ENCODE results near the gene TRAF3.

TRAF3 gene

GRCh38 chr14:102900631-102901571, 123.7 kb downstream of the TRAF3 start:
- H3K4me3 ChIP-seq (ENCODE audit: low read depth, low read length): no peak overlapping the region
- no peak for TF ChIP-seq CTCF (IDR thresholded peaks at IDR 0.05; ENCODE audit: low read depth, low read length)

- no peak overlapping the region for H3K4me3 ChIP-seq (ENCODE audit: low read depth, low read length)
- TF ChIP-seq CTCF (IDR thresholded peaks at IDR 0.05; ENCODE audit: low read depth, low read length): no peak
Measured at GRCh38 chr14:102901633-102902032, 124.4 kb downstream of the TRAF3 start.

- no peak overlapping the region for H3K4me3 ChIP-seq (ENCODE audit: low read depth, low read length)
- TF ChIP-seq CTCF (IDR thresholded peaks at IDR 0.05; ENCODE audit: low read depth, low read length): no peak
Measured at GRCh38 chr14:102902086-102902485, 124.8 kb downstream of the TRAF3 start.

- H3K4me3 ChIP-seq (ENCODE audit: low read depth, low read length): no peak overlapping the region
- no peak for TF ChIP-seq CTCF (IDR thresholded peaks at IDR 0.05; ENCODE audit: low read depth, low read length)
Measured at GRCh38 chr14:102902523-102903247, 125.4 kb downstream of the TRAF3 start.

GRCh38 chr14:102903248-102903888, 126.1 kb downstream of the TRAF3 start:
- H3K4me3 ChIP-seq (ENCODE audit: low read depth, low read length): no peak overlapping the region
- TF ChIP-seq CTCF (IDR thresholded peaks at IDR 0.05; ENCODE audit: low read depth, low read length): no peak

GRCh38 chr14:102903889-102904512, 126.8 kb downstream of the TRAF3 start:
- TF ChIP-seq CTCF (IDR thresholded peaks at IDR 0.05; ENCODE audit: low read depth, low read length): no peak
- no peak overlapping the region for H3K4me3 ChIP-seq (ENCODE audit: low read depth, low read length)

Measured in WI38 (cell line).